H1 (cell line): ENCODE measurements around the gene ZNF33B.

Source experiments
- CBX5 ChIP-seq: fragments of 300-800, 300-1000 bp; sonication (generic); IDR thresholded peaks from 2 replicates; pipeline ENCODE4 v1.7.1; 2016; ENCODE audit warnings: antibody characterized with exemption, low read length, low read depth
- CBX8 ChIP-seq: fragments of 300-800, 300-1000 bp; sonication (generic); IDR thresholded peaks from 2 replicates; pipeline ENCODE4 v1.7.1; 2016; ENCODE audit warnings: low read depth, low read length, borderline replicate concordance
- EP300 ChIP-seq, 2 experiments: IDR thresholded peaks; 1 replicate in 1 of 2; 2 replicates in 1 of 2; pipeline ENCODE4 v1.6.1; 2011 to 2012; ENCODE audit warnings: low read depth in 2 of 2, low read length in 2 of 2, mild to moderate bottlenecking in 2 of 2, borderline replicate concordance in 1 of 2, inconsistent platforms in 1 of 2, moderate library complexity in 1 of 2
- EZH2 ChIP-seq: fragments of 200-600 bp; sonication (generic); IDR thresholded peaks from 2 replicates; pipeline ENCODE4 v1.7.1; 2012; ENCODE audit warnings: low read depth, mild to moderate bottlenecking, moderate library complexity, low read length, inconsistent platforms; ENCODE audit not compliant: severe bottlenecking
- MAFK ChIP-seq: IDR thresholded peaks from 2 replicates; pipeline ENCODE4 v1.6.1; 2012; ENCODE audit warnings: low read depth, mild to moderate bottlenecking, improper control_type of control experiment, low read length
- POLR2A ChIP-seq, 2 experiments: IDR thresholded peaks; 1 replicate in 1 of 2; 2 replicates in 1 of 2; pipeline ENCODE4 v1.6.1; 2011; ENCODE audit warnings: low read depth in 2 of 2, low read length in 2 of 2, mild to moderate bottlenecking in 2 of 2; ENCODE audit errors: control extremely low read depth in 1 of 2
- POLR2AphosphoS5 ChIP-seq: IDR thresholded peaks from 2 replicates; pipeline ENCODE4 v1.6.1; 2011; ENCODE audit warnings: low read depth, low read length
- SIN3A ChIP-seq, 2 experiments: IDR thresholded peaks in 1 of 2; conservative IDR thresholded peaks in 1 of 2; 2 replicates each; pipeline ENCODE4 v1.6.1; 2011 to 2012; ENCODE audit warnings: low read length in 2 of 2, improper control_type of control experiment in 1 of 2, low read depth in 1 of 2, mild to moderate bottlenecking in 1 of 2
- SP4 ChIP-seq: IDR thresholded peaks from 2 replicates; pipeline ENCODE4 v1.6.1; 2012; ENCODE audit warnings: low read length, inconsistent platforms
- USF2 ChIP-seq: IDR thresholded peaks from 2 replicates; pipeline ENCODE4 v1.6.1; 2011; ENCODE audit warnings: low read length, improper control_type of control experiment
- TF ChIP-seq, protein P1 (sequence below), 3 experiments: IDR thresholded peaks; 1 replicate in 2 of 3; 2 replicates in 1 of 3; pipeline versions ENCODE4 v1.5.1 to v1.6.1; 2011; ENCODE audit warnings: low read length in 3 of 3, mild to moderate bottlenecking in 3 of 3, inconsistent platforms in 2 of 3, low read depth in 1 of 3, moderate library complexity in 1 of 3; ENCODE audit not compliant: insufficient read depth in 1 of 3; ENCODE audit errors: control extremely low read depth in 1 of 3

- TF ChIP-seq EZH2 (no peak), CBX5 (no peak), MAFK (no peak), POLR2AphosphoS5 (no peak), SIN3A (conservative IDR thresholded peaks at IDR 0.05 in 1 of 2, IDR thresholded peaks at IDR 0.05 in 1 of 2; ENCODE audit: low read depth in 1 of 2, low read length in 2 of 2) (no peak), CBX8 (no peak), USF2 (no peak), EP300 (IDR thresholded peaks at IDR 0.05; ENCODE audit: borderline replicate concordance in 1 of 2, low read depth in 2 of 2, low read length in 2 of 2) (no peak), SP4 (no peak), POLR2A (IDR thresholded peaks at IDR 0.05; ENCODE audit: control extremely low read depth in 1 of 2, low read depth in 2 of 2, low read length in 2 of 2) (no peak)
- TF ChIP-seq, protein P1, sequence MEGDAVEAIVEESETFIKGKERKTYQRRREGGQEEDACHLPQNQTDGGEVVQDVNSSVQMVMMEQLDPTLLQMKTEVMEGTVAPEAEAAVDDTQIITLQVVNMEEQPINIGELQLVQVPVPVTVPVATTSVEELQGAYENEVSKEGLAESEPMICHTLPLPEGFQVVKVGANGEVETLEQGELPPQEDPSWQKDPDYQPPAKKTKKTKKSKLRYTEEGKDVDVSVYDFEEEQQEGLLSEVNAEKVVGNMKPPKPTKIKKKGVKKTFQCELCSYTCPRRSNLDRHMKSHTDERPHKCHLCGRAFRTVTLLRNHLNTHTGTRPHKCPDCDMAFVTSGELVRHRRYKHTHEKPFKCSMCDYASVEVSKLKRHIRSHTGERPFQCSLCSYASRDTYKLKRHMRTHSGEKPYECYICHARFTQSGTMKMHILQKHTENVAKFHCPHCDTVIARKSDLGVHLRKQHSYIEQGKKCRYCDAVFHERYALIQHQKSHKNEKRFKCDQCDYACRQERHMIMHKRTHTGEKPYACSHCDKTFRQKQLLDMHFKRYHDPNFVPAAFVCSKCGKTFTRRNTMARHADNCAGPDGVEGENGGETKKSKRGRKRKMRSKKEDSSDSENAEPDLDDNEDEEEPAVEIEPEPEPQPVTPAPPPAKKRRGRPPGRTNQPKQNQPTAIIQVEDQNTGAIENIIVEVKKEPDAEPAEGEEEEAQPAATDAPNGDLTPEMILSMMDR (IDR thresholded peaks at IDR 0.05; ENCODE audit: control extremely low read depth in 1 of 3, insufficient read depth in 1 of 3, low read depth in 1 of 3, low read length in 3 of 3): no peak
These were observed 45.1 kb downstream of the ZNF33B start for GRCh38 chr10:42593284-42593683.
